Amniotic epithelial cell (primary cell): ENCODE results near the gene MDFI.

ENCODE experiments used
- DNase-seq: peaks from one replicate; pipeline ENCODE4 v3.0.0-alpha.2; 2010; ENCODE audit warnings: low read depth

Gene MDFI

GRCh38 chr6:41688256-41688965 is 50.1 kb downstream of the MDFI start:
- no peak for DNase-seq

GRCh38 chr6:41689171-41690008 is 51.1 kb downstream of the MDFI start:
- DNase-seq: peak; percentile 33

- no peak for DNase-seq
Measured at GRCh38 chr6:41690541-41691330, 52.5 kb downstream of the MDFI start.

GRCh38 chr6:41691426-41692079 is 53.3 kb downstream of the MDFI start:
- DNase-seq: no peak

- no peak for DNase-seq
Measured at GRCh38 chr6:41692080-41692675, 53.9 kb downstream of the MDFI start.

- no peak for DNase-seq
Measured at GRCh38 chr6:41692730-41693129, 54.5 kb downstream of the MDFI start.

GRCh38 chr6:41693281-41694240 is 55.3 kb downstream of the MDFI start:
- no peak for DNase-seq

GRCh38 chr6:41694815-41695526 is 56.7 kb downstream of the MDFI start:
- peak; percentile 24 for DNase-seq

GRCh38 chr6:41695825-41696224 is 57.6 kb downstream of the MDFI start:
- DNase-seq: no peak

GRCh38 chr6:41696788-41697187 is 58.5 kb downstream of the MDFI start:
- DNase-seq: no peak

- DNase-seq: peak; percentile 97
Measured at GRCh38 chr6:41697861-41698781, 59.9 kb downstream of the MDFI start.

- DNase-seq: no peak
Measured at GRCh38 chr6:41699063-41699462, 60.8 kb downstream of the MDFI start.

- DNase-seq: no peak
Measured at GRCh38 chr6:41700463-41701347, 62.4 kb downstream of the MDFI start.

GRCh38 chr6:41702089-41702745 is 63.9 kb downstream of the MDFI start:
- no peak for DNase-seq

GRCh38 chr6:41702771-41703494 is 64.7 kb downstream of the MDFI start:
- no peak for DNase-seq
